NT2/D1 (cell line): ENCODE data around the gene DMWD.
"Not testable (repeated sequence)": the region's sequence is repeated elsewhere in the genome, so short reads cannot be mapped to it uniquely, and the experiment has no call there.

ENCODE experiments used
- DNase-seq: peaks from one replicate; pipeline ENCODE4 v3.0.0-alpha.2; 2011; ENCODE audit warnings: low read depth, low spot score
- H3K27me3 ChIP-seq: 2 replicates; pipeline ENCODE4 v1.6.0; 2011; ENCODE audit warnings: mild to moderate bottlenecking; ENCODE audit not compliant: insufficient read length, insufficient read depth
- H3K36me3 ChIP-seq: 2 replicates; pipeline ENCODE4 v1.6.1; 2011; ENCODE audit warnings: mild to moderate bottlenecking, low read length, mixed read lengths; ENCODE audit not compliant: insufficient read depth, insufficient read length
- H3K4me1 ChIP-seq: 2 replicates; pipeline ENCODE4 v1.5.1; 2011; ENCODE audit not compliant: insufficient read depth, insufficient read length
- H3K4me3 ChIP-seq: 2 replicates; pipeline ENCODE4 v1.5.1; 2011; ENCODE audit warnings: low read depth; ENCODE audit not compliant: insufficient read length
- H3K9ac ChIP-seq: 2 replicates; pipeline ENCODE4 v1.6.0; 2011; ENCODE audit warnings: low read depth; ENCODE audit not compliant: insufficient read length
- H3K9me3 ChIP-seq: 2 replicates; pipeline ENCODE4 v1.5.1; 2011; ENCODE audit warnings: mild to moderate bottlenecking, low read length; ENCODE audit not compliant: insufficient read depth
- SUZ12 ChIP-seq: IDR thresholded peaks from 2 replicates; pipeline ENCODE4 v1.6.1; 2011; ENCODE audit not compliant: insufficient read length, insufficient read depth; ENCODE audit errors: extremely low read depth
- YY1 ChIP-seq: IDR thresholded peaks from 2 replicates; pipeline ENCODE4 v1.6.1; 2011; ENCODE audit not compliant: insufficient read length, insufficient read depth
- ZNF274 ChIP-seq: IDR thresholded peaks from 2 replicates; pipeline ENCODE4 v1.6.1; 2011; ENCODE audit warnings: mild to moderate bottlenecking, low read depth, low read length

Gene DMWD

DNA sequence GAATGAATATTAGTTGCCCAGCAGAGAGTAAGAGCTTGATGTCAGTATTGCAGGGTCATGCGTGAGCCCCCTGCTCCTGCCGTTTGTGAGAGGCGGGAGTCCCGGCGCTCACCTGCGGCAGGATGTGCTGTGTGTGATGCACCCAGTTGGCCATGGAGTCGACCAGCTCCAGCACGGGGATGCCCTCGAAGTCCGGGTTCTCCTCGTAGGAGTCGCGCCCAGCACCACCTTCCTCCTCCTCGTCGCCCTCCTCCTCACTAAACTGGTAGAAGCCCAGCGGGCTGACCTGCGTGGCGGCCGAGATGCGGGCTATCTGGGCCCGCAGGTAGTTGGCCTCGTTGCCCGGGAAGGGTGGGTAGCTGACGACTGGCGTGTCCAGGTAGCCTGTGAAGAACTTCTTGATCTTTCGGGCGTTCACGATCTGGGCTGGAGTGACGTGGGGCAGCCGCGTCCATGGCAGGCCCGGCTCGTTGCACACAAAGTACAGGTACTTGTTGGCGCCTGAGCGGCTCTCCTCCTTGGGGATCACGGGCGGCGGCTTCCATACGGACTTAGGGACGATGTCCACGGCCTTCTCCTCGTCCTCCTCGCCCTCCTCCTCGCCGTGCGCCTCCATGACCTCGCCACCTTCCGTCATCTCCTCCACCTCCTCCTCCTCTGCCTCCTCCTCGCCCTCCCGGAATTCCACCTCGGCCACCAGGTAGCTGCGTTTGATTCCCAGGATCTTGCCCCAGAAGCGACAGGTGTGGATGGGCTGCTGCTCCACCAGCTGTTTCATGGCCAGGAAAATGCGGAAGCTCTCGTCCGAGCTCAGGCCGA lies 11.7 kb upstream of the DMWD start:
- H3K36me3 ChIP-seq = no peaks in the 10 kb centered on the region
- no peak for DNase-seq
- no peaks in the 10 kb centered on the region for H3K9me3 ChIP-seq
- no peak overlapping the region for H3K4me3 ChIP-seq
- no peak for TF ChIP-seq YY1
- TF ChIP-seq ZNF274 = no peak
- no peak for TF ChIP-seq SUZ12
- peaks cover 4% of the 10 kb centered on the region for H3K4me1 ChIP-seq
- H3K9ac ChIP-seq = no peak overlapping the region
- H3K27me3 ChIP-seq = no peaks in the 10 kb centered on the region

DNA sequence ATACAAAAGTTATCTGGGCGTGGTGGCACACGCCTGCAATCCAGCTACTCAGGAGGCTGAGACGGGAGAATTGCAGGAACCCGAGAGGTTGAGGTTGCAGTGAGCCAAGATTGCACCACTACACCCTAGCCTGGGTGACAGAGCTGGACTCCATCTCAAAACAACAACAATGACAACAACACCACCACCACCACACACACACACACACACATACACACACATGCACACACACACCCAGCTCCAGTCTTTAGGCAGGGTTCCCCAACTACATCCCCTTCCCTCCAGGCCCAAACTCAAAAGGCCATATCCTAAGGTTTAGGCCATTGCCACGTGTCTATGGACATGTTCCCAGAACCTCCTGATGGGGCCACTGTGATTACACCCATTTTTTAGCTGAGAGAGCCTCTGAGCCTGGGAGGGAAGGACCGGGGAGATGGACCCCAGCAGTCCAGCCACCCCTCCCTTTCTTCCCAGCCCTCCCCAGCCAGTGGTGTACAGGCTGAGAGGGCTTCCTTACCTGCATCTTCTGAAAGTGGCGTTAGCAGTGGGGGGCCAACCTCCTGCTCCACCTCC lies 9.0 kb upstream of the DMWD start:
- no peak overlapping the region for H3K9ac ChIP-seq
- TF ChIP-seq SUZ12 (no peak), YY1 (no peak), ZNF274 (no peak)
- H3K9me3 ChIP-seq = no peaks in the 10 kb centered on the region

DNA sequence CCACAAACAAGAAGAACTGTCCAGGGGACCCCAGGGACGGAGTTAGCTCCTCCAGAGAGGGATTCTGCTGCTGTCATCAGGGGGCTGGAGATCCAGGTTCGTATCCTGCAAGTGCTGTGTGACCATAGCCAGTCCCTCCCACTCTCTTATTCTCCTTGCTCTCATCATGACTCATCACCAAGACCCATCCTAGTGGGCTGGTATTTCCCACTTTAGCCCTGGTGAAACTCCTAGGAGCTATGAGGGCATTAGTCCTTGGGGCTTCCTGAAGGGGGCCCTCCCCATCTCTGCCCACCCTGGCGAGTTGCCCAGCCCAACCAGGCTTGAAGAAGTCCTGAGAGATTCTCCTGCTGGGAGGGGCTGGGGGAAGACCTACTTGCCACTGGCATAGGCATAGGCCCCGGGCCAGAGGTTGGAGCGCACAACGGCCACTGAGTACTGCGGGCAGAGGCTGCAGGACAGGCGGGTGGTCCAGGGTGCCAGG lies 7.5 kb upstream of the DMWD start:
- no peak for DNase-seq
- Histone ChIP-seq H3K4me1 (peaks cover 5% of the 10 kb centered on the region), H3K9ac (peak overlapping the region; percentile 56), H3K27me3 (no peaks in the 10 kb centered on the region), H3K9me3 (no peaks in the 10 kb centered on the region), H3K4me3 (no peak overlapping the region), H3K36me3 (no peaks in the 10 kb centered on the region)
- TF ChIP-seq YY1 = no peak
- no peak for TF ChIP-seq SUZ12
- TF ChIP-seq ZNF274 = no peak

More for the DNA sequence above, 9.0 kb upstream of the DMWD start:
- Histone ChIP-seq H3K27me3 (no peaks in the 10 kb centered on the region), H3K36me3 (no peaks in the 10 kb centered on the region), H3K4me3 (no peak overlapping the region), H3K4me1 (peaks cover 5% of the 10 kb centered on the region)
- no peak for DNase-seq

DNA sequence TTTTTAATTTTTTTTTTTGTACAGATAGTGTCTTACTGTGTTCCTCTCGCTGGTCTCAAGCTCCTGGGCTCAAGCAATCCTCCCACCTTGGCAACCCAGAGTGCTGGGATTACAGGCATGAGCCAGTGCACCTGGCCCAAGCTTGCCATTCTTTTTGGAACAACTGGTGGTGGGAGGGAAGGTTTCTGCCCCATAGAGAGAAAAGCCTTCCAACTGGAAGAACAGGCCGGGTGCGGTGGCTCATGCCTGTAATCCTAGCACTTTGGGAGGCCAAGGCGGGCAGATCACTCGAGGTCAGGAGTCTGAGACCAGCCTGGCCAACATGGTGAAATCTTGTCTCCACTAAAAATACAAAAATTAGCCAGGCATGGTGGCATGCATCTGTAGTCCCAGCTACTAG lies 6.9 kb upstream of the DMWD start:
- not testable (repeated sequence) for H3K36me3 ChIP-seq, H3K9ac ChIP-seq, H3K4me1 ChIP-seq, H3K9me3 ChIP-seq, DNase-seq, H3K4me3 ChIP-seq, H3K27me3 ChIP-seq

DNA sequence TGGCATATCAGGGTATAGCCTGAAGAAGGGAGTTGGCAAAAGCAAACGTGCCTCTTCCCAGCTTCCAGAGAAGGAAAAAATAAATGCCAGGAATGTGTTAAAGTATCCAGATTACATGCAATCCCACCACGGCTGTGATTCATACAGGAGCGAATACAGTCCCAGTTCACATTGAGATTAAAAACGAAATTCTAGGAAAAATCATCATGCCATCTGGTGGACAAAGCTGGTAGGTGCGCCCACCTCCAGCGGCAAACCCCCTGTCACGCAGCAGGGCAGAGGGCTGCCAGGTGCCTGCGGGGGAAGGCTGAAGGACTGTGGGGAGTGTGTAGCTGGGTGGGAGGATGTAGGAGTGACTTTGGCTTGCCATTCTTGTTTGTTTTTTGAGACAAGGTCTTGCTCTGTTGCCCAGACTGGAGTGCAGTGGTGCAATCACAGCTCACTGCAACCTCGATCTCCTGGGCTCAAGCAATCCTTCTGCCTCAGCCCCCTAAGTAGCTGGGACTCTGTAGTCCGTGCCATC lies 6.4 kb upstream of the DMWD start:
- no peaks in the 10 kb centered on the region for H3K36me3 ChIP-seq
- no peak for TF ChIP-seq SUZ12
- no peak for TF ChIP-seq YY1
- TF ChIP-seq ZNF274 = no peak

DNA sequence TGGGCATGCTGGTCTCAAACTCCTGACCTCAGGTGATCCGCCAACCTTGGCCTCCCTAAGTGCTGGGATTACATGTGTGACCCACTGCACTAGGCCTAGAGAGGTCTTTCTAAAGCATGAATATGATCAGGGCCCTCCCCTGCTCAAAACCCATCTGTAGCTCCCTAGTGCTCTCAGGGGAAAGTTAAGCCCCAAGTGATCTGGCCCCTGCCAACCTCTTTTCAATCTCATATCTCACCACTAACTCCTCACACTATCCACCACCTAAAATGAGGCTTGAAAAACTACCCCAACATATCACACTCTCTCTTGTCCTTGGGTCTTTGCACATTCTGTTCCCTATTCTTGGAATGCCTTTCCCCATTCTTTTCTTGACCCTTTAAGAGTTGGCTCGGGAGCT lies 2.0 kb upstream of the DMWD start:
- Histone ChIP-seq H3K4me3 (no peak overlapping the region), H3K27me3 (no peaks in the 10 kb centered on the region), H3K36me3 (peaks cover 9% of the 10 kb centered on the region), H3K9ac (no peak overlapping the region), H3K4me1 (peaks cover 6% of the 10 kb centered on the region), H3K9me3 (no peaks in the 10 kb centered on the region)
- no peak for DNase-seq
- TF ChIP-seq YY1 (no peak), SUZ12 (no peak), ZNF274 (no peak)

More for the DNA sequence above, 6.4 kb upstream of the DMWD start:
- Histone ChIP-seq H3K4me3 (no peak overlapping the region), H3K9me3 (no peaks in the 10 kb centered on the region), H3K27me3 (no peaks in the 10 kb centered on the region), H3K4me1 (peaks cover 5% of the 10 kb centered on the region), H3K9ac (no peak overlapping the region)
- no peak for DNase-seq

DNA sequence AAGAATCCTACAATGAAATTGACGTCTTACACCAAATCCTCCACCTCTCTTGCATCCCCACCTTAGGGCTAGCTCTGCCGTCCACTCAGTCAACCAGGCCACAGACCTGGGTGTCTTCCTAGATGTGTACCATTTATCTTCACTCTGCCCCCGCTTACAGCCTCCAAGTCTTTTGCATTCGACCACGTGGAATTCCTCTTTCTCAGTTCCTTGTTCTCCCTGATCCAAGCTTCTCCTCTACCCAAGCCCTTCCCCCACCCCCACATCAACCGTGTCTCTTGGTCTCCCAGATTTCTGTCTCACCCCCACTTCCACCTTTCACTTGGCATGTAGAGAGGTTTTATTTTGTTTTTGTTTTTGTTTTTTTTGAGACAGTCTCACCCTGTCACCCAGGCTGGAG lies 1.2 kb upstream of the DMWD start:
- DNase-seq = no peak
- Histone ChIP-seq H3K4me1 (peaks cover 5% of the 10 kb centered on the region), H3K36me3 (peaks cover 16% of the 10 kb centered on the region), H3K9ac (no peak overlapping the region), H3K27me3 (no peaks in the 10 kb centered on the region), H3K9me3 (no peaks in the 10 kb centered on the region), H3K4me3 (no peak overlapping the region)
- TF ChIP-seq SUZ12 (no peak), YY1 (no peak), ZNF274 (no peak)
